ENCODE measurements around the gene TSTD1.
"Not testable (repeated sequence)": the region's sequence is repeated elsewhere in the genome, so short reads cannot be mapped to it uniquely, and the experiment has no call there.

TSTD1 gene

GRCh38 chr1:161069241-161069640 is 30.5 kb upstream of the TSTD1 start:
- Histone ChIP-seq H3K4me2 (ENCODE audit: insufficient read depth, low read length) (peak overlapping the region; percentile 92), H3K9ac (ENCODE audit: low read depth, low read length) (peak overlapping the region; percentile 96)

DNA sequence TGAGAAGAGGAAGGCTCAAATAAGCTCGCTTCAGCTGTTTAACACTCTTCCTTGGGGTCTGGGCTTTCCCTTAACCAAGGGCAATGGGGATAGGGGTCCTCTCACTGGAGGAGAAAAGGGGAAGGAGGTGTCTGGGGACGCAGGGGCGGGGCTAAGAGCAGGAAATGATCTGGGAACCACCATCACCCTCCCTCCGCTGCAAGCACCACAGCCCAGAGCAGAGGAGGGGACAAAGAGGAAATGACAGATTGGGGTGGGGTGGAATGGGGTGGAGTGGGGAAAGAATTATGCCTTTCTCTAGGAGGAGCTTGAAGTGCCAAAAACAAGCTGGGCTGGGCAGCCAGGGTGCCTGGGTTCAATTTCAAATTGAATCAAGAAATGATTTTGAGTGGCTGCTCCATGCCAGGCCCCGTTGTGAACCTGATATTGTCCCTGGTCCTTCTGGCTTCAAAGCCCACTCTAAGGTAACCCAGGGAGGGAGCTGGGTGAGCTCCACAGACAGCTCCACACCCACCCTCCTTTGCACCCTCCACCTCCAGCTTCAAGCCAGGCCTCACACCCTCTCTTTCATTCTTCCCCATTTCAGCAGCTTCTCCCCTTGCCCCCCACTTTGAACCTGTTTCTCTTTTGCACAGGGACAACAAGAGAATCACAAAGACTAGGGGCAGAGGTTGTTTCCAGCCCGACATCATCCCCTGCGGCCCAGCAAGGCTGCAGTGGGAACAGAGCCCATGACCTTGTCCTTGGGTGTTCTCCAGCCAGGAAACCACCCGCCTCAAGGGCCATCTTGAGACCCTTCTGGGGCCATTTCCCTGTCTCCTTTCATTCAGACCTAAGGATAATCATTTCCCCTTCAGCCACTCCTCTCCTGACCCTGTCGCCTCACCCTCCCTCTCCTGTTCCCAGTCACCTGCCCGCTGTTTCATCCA is 29.8 kb upstream of the TSTD1 start:
- Histone ChIP-seq H3K27ac (ENCODE audit: low read length) (peak overlapping the region; percentile 96), H3K27me3 (ENCODE audit: insufficient read depth, low read length, poor library complexity) (no peaks in the 10 kb centered on the region), H2AFZ (ENCODE audit: low read depth, low read length) (peak overlapping the region; percentile 63), H3K9ac (ENCODE audit: low read depth, low read length) (peak overlapping the region; percentile 96), H3K79me2 (ENCODE audit: insufficient read depth, low read length) (peaks cover 59% of the 10 kb centered on the region), H3K9me3 (ENCODE audit: insufficient read depth, low read length, severe bottlenecking) (no peaks in the 10 kb centered on the region), H4K20me1 (ENCODE audit: insufficient read depth, low read length) (peaks cover 16% of the 10 kb centered on the region), H3K4me2 (ENCODE audit: insufficient read depth, low read length) (peak overlapping the region; percentile 92), H3K36me3 (ENCODE audit: insufficient read depth, low read length) (peaks cover 19% of the 10 kb centered on the region), H3K4me3 (ENCODE audit: low read depth in 1 of 2, low read length in 2 of 2) (peak overlapping the region; percentile 73 to 77), H3K4me1 (ENCODE audit: insufficient read depth, low read length) (peaks cover 43% of the 10 kb centered on the region)
- ATAC-seq (ENCODE audit: insufficient read depth, low read depth): peak; percentile 81
- TF ChIP-seq, protein P1, sequence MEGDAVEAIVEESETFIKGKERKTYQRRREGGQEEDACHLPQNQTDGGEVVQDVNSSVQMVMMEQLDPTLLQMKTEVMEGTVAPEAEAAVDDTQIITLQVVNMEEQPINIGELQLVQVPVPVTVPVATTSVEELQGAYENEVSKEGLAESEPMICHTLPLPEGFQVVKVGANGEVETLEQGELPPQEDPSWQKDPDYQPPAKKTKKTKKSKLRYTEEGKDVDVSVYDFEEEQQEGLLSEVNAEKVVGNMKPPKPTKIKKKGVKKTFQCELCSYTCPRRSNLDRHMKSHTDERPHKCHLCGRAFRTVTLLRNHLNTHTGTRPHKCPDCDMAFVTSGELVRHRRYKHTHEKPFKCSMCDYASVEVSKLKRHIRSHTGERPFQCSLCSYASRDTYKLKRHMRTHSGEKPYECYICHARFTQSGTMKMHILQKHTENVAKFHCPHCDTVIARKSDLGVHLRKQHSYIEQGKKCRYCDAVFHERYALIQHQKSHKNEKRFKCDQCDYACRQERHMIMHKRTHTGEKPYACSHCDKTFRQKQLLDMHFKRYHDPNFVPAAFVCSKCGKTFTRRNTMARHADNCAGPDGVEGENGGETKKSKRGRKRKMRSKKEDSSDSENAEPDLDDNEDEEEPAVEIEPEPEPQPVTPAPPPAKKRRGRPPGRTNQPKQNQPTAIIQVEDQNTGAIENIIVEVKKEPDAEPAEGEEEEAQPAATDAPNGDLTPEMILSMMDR (IDR thresholded peaks at IDR 0.05; ENCODE audit: borderline replicate concordance, extremely low read depth, low read length, poor library complexity, severe bottlenecking): no peak
- no peak for TF ChIP-seq EZH2 (IDR thresholded peaks at IDR 0.05; ENCODE audit: borderline replicate concordance, low read depth, low read length, severe bottlenecking)
- DNase-seq: peak; percentile 92

More at GRCh38 chr1:161069241-161069640, 30.5 kb upstream of the TSTD1 start:
- Histone ChIP-seq H3K27ac (ENCODE audit: low read length) (peak overlapping the region; percentile 96), H3K36me3 (ENCODE audit: insufficient read depth, low read length) (peaks cover 14% of the 10 kb centered on the region), H3K4me1 (ENCODE audit: insufficient read depth, low read length) (peaks cover 43% of the 10 kb centered on the region), H3K4me3 (ENCODE audit: low read depth in 1 of 2, low read length in 2 of 2) (peak overlapping the region; percentile 73 to 77), H3K9me3 (ENCODE audit: insufficient read depth, low read length, severe bottlenecking) (no peaks in the 10 kb centered on the region), H3K27me3 (ENCODE audit: insufficient read depth, low read length, poor library complexity) (no peaks in the 10 kb centered on the region), H4K20me1 (ENCODE audit: insufficient read depth, low read length) (peaks cover 16% of the 10 kb centered on the region), H3K79me2 (ENCODE audit: insufficient read depth, low read length) (peaks cover 52% of the 10 kb centered on the region), H2AFZ (ENCODE audit: low read depth, low read length) (peak overlapping the region; percentile 63)
- peak; percentile 36 for DNase-seq
- peak; percentile 1; the same call in 1 of the 3 replicates for ATAC-seq (ENCODE audit: insufficient read depth, low read depth)
- no peak for TF ChIP-seq EZH2 (IDR thresholded peaks at IDR 0.05; ENCODE audit: borderline replicate concordance, low read depth, low read length, severe bottlenecking)
- TF ChIP-seq, protein P1 (IDR thresholded peaks at IDR 0.05; ENCODE audit: borderline replicate concordance, extremely low read depth, low read length, poor library complexity, severe bottlenecking): no peak

DNA sequence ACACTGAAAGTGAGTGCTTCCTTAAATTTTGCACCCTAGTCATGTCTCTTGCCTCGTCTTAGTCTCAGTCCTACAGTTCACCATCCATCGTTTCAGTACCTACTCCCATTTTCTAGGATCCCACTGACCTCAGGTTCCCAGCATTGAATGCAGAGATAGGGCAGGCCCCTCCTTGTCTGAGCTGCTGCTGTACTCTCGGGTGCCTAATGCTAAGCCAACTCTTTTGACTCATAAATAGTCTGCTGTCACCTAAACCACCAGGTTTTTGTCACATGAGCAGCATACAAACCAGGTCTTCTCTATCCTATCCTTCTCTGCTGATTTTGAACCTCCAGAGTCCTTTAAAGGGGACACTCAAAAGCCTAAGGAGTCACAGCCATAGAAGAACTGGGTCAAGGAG is 27.9 kb upstream of the TSTD1 start:
- Histone ChIP-seq H3K4me1 (ENCODE audit: insufficient read depth, low read length) (peaks cover 43% of the 10 kb centered on the region), H3K27ac (ENCODE audit: low read length) (peak overlapping the region; percentile 52; the same call in 1 of the 2 replicates), H3K36me3 (ENCODE audit: insufficient read depth, low read length) (peaks cover 25% of the 10 kb centered on the region), H3K79me2 (ENCODE audit: insufficient read depth, low read length) (peaks cover 73% of the 10 kb centered on the region), H3K9me3 (ENCODE audit: insufficient read depth, low read length, severe bottlenecking) (no peaks in the 10 kb centered on the region), H4K20me1 (ENCODE audit: insufficient read depth, low read length) (peaks cover 21% of the 10 kb centered on the region), H3K9ac (ENCODE audit: low read depth, low read length) (no peak overlapping the region), H3K27me3 (ENCODE audit: insufficient read depth, low read length, poor library complexity) (no peaks in the 10 kb centered on the region), H2AFZ (ENCODE audit: low read depth, low read length) (no peak overlapping the region), H3K4me3 (ENCODE audit: low read depth in 1 of 2, low read length in 2 of 2) (no peak overlapping the region), H3K4me2 (ENCODE audit: insufficient read depth, low read length) (peak overlapping the region; percentile 92)
- TF ChIP-seq EZH2 (IDR thresholded peaks at IDR 0.05; ENCODE audit: borderline replicate concordance, low read depth, low read length, severe bottlenecking): no peak
- TF ChIP-seq, protein P1 (IDR thresholded peaks at IDR 0.05; ENCODE audit: borderline replicate concordance, extremely low read depth, low read length, poor library complexity, severe bottlenecking): no peak
- DNase-seq: no peak
- ATAC-seq (ENCODE audit: insufficient read depth, low read depth): no peak

DNA sequence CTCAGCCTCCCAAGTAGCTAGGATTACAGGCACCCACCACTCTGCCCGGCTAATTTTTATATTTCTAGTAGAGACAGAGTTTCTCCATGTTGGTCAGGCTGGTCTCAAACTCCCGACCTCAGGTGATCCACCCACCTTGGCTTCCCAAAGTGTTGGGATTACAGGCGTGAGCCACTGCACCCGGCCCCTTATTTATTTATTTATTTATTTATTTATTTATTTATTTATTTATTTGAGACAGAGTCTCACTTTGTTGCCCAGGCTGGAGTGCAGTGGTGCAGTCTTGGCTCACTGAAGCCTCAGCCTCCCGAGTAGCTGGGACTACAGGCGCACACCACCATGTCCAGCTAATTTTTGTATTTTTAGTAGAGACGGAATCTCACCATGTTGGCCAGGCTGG is 26.9 kb upstream of the TSTD1 start:
- not testable (repeated sequence) for H2AFZ ChIP-seq (ENCODE audit: low read depth, low read length); H3K4me2 ChIP-seq (ENCODE audit: insufficient read depth, low read length); H3K27ac ChIP-seq (ENCODE audit: low read length); H3K9ac ChIP-seq (ENCODE audit: low read depth, low read length); ATAC-seq (ENCODE audit: insufficient read depth, low read depth); H3K4me3 ChIP-seq (ENCODE audit: low read depth in 1 of 2, low read length in 2 of 2); H3K9me3 ChIP-seq (ENCODE audit: insufficient read depth, low read length, severe bottlenecking); H3K27me3 ChIP-seq (ENCODE audit: insufficient read depth, low read length, poor library complexity); DNase-seq
- Histone ChIP-seq H3K4me1 (ENCODE audit: insufficient read depth, low read length) (peaks cover 43% of the 10 kb centered on the region), H4K20me1 (ENCODE audit: insufficient read depth, low read length) (peaks cover 21% of the 10 kb centered on the region), H3K79me2 (ENCODE audit: insufficient read depth, low read length) (peaks cover 79% of the 10 kb centered on the region), H3K36me3 (ENCODE audit: insufficient read depth, low read length) (peaks cover 28% of the 10 kb centered on the region)

DNA sequence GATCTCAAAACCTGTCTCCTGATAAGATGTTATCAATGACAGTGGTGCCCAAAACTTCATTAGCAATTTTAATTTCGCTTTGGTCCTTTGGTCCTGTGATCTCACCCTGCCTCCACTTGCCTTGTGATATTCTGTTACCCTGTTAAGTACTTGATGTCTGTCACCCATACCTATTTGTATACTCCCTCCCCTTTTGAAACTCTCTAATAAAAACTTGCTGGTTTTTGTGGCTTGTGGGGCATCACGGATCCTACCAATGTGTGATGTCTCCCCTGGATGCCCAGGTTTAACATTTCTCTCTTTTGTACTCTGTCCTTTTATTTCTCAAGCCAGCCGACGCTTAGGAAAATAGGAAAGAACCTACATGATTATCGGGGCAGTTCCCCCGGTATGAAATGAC is 25.2 kb upstream of the TSTD1 start:
- Histone ChIP-seq H3K4me1 (ENCODE audit: insufficient read depth, low read length) (peaks cover 31% of the 10 kb centered on the region), H3K79me2 (ENCODE audit: insufficient read depth, low read length) (peaks cover 76% of the 10 kb centered on the region), H3K36me3 (ENCODE audit: insufficient read depth, low read length) (peaks cover 39% of the 10 kb centered on the region), H4K20me1 (ENCODE audit: insufficient read depth, low read length) (peaks cover 21% of the 10 kb centered on the region)
- H3K27me3 ChIP-seq (ENCODE audit: insufficient read depth, low read length, poor library complexity); H3K4me3 ChIP-seq (ENCODE audit: low read depth in 1 of 2, low read length in 2 of 2); H3K9me3 ChIP-seq (ENCODE audit: insufficient read depth, low read length, severe bottlenecking); H3K9ac ChIP-seq (ENCODE audit: low read depth, low read length); DNase-seq; H3K4me2 ChIP-seq (ENCODE audit: insufficient read depth, low read length); H2AFZ ChIP-seq (ENCODE audit: low read depth, low read length); ATAC-seq (ENCODE audit: insufficient read depth, low read depth); H3K27ac ChIP-seq (ENCODE audit: low read length): not testable (repeated sequence)

Data from DND-41 (cell line).